ENCODE measurements around the gene TM2D1.

DNA sequence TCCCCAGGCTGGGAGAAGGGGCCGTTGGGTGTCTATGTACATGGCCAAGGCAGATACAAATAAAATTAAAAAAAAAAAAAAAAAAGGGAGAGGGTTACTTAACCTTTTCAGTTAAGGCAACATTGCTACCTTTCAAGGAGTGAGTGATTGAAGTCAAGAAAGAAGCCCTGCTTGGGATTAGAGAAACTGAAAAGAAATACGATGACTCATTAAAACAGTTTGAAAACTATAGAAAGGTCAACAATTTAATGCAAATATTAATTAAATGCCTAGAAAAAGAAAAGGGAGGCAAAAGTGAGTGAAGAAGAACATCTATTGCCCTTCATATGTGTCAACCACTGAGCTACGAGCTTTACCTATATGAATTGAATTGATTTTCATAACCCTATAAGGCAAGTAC is 69.5 kb downstream of the TM2D1 start:
- TF ChIP-seq, protein P1, sequence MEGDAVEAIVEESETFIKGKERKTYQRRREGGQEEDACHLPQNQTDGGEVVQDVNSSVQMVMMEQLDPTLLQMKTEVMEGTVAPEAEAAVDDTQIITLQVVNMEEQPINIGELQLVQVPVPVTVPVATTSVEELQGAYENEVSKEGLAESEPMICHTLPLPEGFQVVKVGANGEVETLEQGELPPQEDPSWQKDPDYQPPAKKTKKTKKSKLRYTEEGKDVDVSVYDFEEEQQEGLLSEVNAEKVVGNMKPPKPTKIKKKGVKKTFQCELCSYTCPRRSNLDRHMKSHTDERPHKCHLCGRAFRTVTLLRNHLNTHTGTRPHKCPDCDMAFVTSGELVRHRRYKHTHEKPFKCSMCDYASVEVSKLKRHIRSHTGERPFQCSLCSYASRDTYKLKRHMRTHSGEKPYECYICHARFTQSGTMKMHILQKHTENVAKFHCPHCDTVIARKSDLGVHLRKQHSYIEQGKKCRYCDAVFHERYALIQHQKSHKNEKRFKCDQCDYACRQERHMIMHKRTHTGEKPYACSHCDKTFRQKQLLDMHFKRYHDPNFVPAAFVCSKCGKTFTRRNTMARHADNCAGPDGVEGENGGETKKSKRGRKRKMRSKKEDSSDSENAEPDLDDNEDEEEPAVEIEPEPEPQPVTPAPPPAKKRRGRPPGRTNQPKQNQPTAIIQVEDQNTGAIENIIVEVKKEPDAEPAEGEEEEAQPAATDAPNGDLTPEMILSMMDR (IDR thresholded peaks at IDR 0.05; ENCODE audit: low read depth, low read length) = no peak
- no peak for TF ChIP-seq EZH2phosphoT487 (IDR thresholded peaks at IDR 0.05; ENCODE audit: low read depth)

All from OCI-LY3 (cell line).